CD1c-positive myeloid dendritic cell (primary cell): ENCODE measurements around the gene NCCRP1.

Experiments
- DNase-seq: peaks from one replicate; pipeline ENCODE4 v3.0.0-alpha.2; 2016; ENCODE audit errors: extremely low spot score

NCCRP1 gene

GRCh38 chr19:39165857-39166256, 30.9 kb upstream of the NCCRP1 start:
- no peak for DNase-seq

GRCh38 chr19:39166571-39167391, 30.0 kb upstream of the NCCRP1 start:
- no peak for DNase-seq

- no peak for DNase-seq
Measured at GRCh38 chr19:39167461-39168257, 29.1 kb upstream of the NCCRP1 start.

- DNase-seq: no peak
Measured at GRCh38 chr19:39168258-39169142, 28.3 kb upstream of the NCCRP1 start.

GRCh38 chr19:39169143-39169810, 27.5 kb upstream of the NCCRP1 start:
- DNase-seq: no peak

GRCh38 chr19:39170386-39171231, 26.2 kb upstream of the NCCRP1 start:
- DNase-seq: no peak

- DNase-seq: no peak
Measured at GRCh38 chr19:39171479-39172465, 25.0 kb upstream of the NCCRP1 start.

GRCh38 chr19:39172700-39173501, 23.9 kb upstream of the NCCRP1 start:
- DNase-seq: no peak

- DNase-seq: no peak
Measured at GRCh38 chr19:39173502-39173991, 23.2 kb upstream of the NCCRP1 start.

GRCh38 chr19:39174142-39174541, 22.6 kb upstream of the NCCRP1 start:
- no peak for DNase-seq

GRCh38 chr19:39174558-39175544, 21.9 kb upstream of the NCCRP1 start:
- DNase-seq: no peak

GRCh38 chr19:39175564-39175963, 21.2 kb upstream of the NCCRP1 start:
- no peak for DNase-seq

GRCh38 chr19:39177110-39177699, 19.6 kb upstream of the NCCRP1 start:
- no peak for DNase-seq

GRCh38 chr19:39177736-39178135, 19.0 kb upstream of the NCCRP1 start:
- no peak for DNase-seq

- no peak for DNase-seq
Measured at GRCh38 chr19:39178296-39179006, 18.3 kb upstream of the NCCRP1 start.

GRCh38 chr19:39179754-39180153, 17.0 kb upstream of the NCCRP1 start:
- DNase-seq: no peak
